GM19193 (cell line): ENCODE data around the gene LRRC45.

Experiments used
- POLR2A ChIP-seq: IDR thresholded peaks from 4 replicates; pipeline ENCODE4 v1.6.1; 2011; ENCODE audit not compliant: insufficient read depth, insufficient read length; ENCODE audit errors: extremely low read depth

The LRRC45 gene

GRCh38 chr17:82022981-82023446 is at the start of gene LRRC45:
TSS of gene LRRC45 (plus strand) at chr17:82023305. CDS start at chr17:82023644, 339 bp downstream.
- TF ChIP-seq POLR2A = no peak

GRCh38 chr17:81973432-81973831 is 49.7 kb upstream of the LRRC45 start:
- TF ChIP-seq POLR2A = no peak

- TF ChIP-seq POLR2A = no peak
Measured at GRCh38 chr17:81976332-81977210, 46.5 kb upstream of the LRRC45 start.

- TF ChIP-seq POLR2A = peak; percentile 93
Measured at GRCh38 chr17:81977211-81977808, 45.8 kb upstream of the LRRC45 start, which contains the start of gene ASPSCR1. TSS of gene ASPSCR1 (plus strand) at chr17:81977629. CDS start at chr17:81977647, 18 bp downstream.

- TF ChIP-seq POLR2A = no peak
Measured at GRCh38 chr17:81978524-81979298, 44.4 kb upstream of the LRRC45 start.

- TF ChIP-seq POLR2A = no peak
Measured at GRCh38 chr17:81980122-81980521, 43.0 kb upstream of the LRRC45 start.

GRCh38 chr17:81980707-81981343 is 42.3 kb upstream of the LRRC45 start:
- no peak for TF ChIP-seq POLR2A

GRCh38 chr17:81983011-81983638 is 40.0 kb upstream of the LRRC45 start:
- no peak for TF ChIP-seq POLR2A

GRCh38 chr17:81983639-81984373 is 39.3 kb upstream of the LRRC45 start:
- no peak for TF ChIP-seq POLR2A

- no peak for TF ChIP-seq POLR2A
Measured at GRCh38 chr17:81984773-81985410, 38.2 kb upstream of the LRRC45 start.

GRCh38 chr17:81986606-81987005 is 36.5 kb upstream of the LRRC45 start:
- TF ChIP-seq POLR2A = no peak

GRCh38 chr17:81987161-81987770 is 35.8 kb upstream of the LRRC45 start:
- no peak for TF ChIP-seq POLR2A
